ENCODE data around the gene SPTSSA. TPM values are rescaled to one million over a fixed set of nuclear protein-coding genes. Genes with fewer than 3 reads are reported as not detected.

Gene SPTSSA
- total RNA-seq, 2 experiments from 2014 or later = 1.4 to 1.6 TPM

DNA sequence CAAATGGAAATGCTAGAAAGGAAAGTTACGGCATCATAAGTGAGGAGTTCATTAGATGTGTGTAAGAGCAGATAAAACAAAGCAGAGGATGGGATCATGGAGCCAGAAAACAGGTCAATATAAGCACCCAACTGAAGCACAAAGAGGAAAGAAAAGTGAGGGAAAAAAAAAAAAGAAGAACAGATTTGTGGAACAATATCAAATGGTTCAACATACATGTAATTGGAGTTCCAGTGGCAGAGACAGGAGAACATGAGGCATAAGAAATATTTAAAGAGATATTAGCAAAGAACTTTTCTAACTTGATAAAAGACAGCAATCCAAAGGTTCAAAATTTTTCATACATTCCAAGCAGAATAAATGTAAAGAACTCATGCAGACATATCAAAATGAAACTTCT lies 54.1 kb downstream of the SPTSSA start:
- Histone ChIP-seq H3K4me1 (ENCODE audit: insufficient read depth, low read length) (no peaks in the 10 kb centered on the region), H3K9me3 (ENCODE audit: control insufficient read depth in 1 of 2, insufficient read depth in 1 of 2, low read length in 2 of 2) (peaks cover 11 to 28% of the 10 kb centered on the region in 2 experiments), H3K36me3 (ENCODE audit: insufficient read depth, low read length) (no peaks in the 10 kb centered on the region), H3K27me3 (ENCODE audit: control insufficient read depth in 1 of 2, insufficient read depth in 2 of 2, low read length in 2 of 2) (no peaks in the 10 kb centered on the region), H3K4me3 (ENCODE audit: low read length) (no peak overlapping the region), H3K27ac (ENCODE audit: low read depth in 1 of 2, low read length in 2 of 2) (no peak overlapping the region)
- H3K4me3 Mint-ChIP-seq = no peak overlapping the region
- CTCF ChIA-PET = no interaction called here
- no peak overlapping the region for H3K27ac Mint-ChIP-seq
- POLR2A ChIA-PET = no interaction called here
- DNase-seq = no peak
- H3K36me3 Mint-ChIP-seq (ENCODE audit: low read depth) = peaks cover 4% of the 10 kb centered on the region
- H3K4me1 Mint-ChIP-seq (ENCODE audit: low read depth) = no peaks in the 10 kb centered on the region
- intact Hi-C loops (cut with DNase I, micrococcal nuclease) = no loop called here
- no peaks in the 10 kb centered on the region for H3K27me3 Mint-ChIP-seq
- TF ChIP-seq, protein P1, sequence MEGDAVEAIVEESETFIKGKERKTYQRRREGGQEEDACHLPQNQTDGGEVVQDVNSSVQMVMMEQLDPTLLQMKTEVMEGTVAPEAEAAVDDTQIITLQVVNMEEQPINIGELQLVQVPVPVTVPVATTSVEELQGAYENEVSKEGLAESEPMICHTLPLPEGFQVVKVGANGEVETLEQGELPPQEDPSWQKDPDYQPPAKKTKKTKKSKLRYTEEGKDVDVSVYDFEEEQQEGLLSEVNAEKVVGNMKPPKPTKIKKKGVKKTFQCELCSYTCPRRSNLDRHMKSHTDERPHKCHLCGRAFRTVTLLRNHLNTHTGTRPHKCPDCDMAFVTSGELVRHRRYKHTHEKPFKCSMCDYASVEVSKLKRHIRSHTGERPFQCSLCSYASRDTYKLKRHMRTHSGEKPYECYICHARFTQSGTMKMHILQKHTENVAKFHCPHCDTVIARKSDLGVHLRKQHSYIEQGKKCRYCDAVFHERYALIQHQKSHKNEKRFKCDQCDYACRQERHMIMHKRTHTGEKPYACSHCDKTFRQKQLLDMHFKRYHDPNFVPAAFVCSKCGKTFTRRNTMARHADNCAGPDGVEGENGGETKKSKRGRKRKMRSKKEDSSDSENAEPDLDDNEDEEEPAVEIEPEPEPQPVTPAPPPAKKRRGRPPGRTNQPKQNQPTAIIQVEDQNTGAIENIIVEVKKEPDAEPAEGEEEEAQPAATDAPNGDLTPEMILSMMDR (IDR thresholded peaks at IDR 0.05) = no peak
- ATAC-seq (ENCODE audit: poor library complexity) = no peak
- H3K9me3 Mint-ChIP-seq = peaks cover 8% of the 10 kb centered on the region

DNA sequence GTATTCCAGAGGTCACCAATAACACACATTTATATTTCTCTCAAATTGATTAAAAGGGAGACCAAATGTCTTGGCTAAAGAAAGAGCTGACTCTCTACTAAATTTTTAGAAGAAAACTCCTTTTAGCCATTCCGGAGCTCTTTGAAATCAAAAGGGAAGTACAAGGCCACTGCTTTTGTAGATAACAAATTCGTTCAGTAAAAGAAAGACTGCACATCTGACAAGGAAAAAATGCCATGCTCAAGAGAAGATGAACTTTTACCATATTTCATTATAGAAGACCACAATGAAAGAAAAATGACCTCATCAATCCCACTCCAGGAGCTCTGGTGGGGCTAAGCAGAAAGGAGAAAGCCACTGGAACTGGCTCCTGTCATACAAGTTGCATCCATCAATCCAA lies 57.6 kb downstream of the SPTSSA start:
- Histone ChIP-seq H3K36me3 (ENCODE audit: insufficient read depth, low read length) (no peaks in the 10 kb centered on the region), H3K27me3 (ENCODE audit: control insufficient read depth in 1 of 2, insufficient read depth in 2 of 2, low read length in 2 of 2) (no peaks in the 10 kb centered on the region), H3K4me1 (ENCODE audit: insufficient read depth, low read length) (no peaks in the 10 kb centered on the region), H3K4me3 (ENCODE audit: low read length) (no peak overlapping the region), H3K27ac (ENCODE audit: low read depth in 1 of 2, low read length in 2 of 2) (no peak overlapping the region), H3K9me3 (ENCODE audit: control insufficient read depth in 1 of 2, insufficient read depth in 1 of 2, low read length in 2 of 2) (peaks cover 0 to 2% of the 10 kb centered on the region in 2 experiments)
- CTCF ChIA-PET = no interaction called here
- intact Hi-C loops (cut with DNase I, micrococcal nuclease) = no loop called here
- POLR2A ChIA-PET = no interaction called here
- DNase-seq = no peak
- no peaks in the 10 kb centered on the region for H3K27me3 Mint-ChIP-seq
- H3K36me3 Mint-ChIP-seq (ENCODE audit: low read depth) = no peaks in the 10 kb centered on the region
- H3K4me3 Mint-ChIP-seq = no peak overlapping the region
- H3K4me1 Mint-ChIP-seq (ENCODE audit: low read depth) = no peaks in the 10 kb centered on the region
- ATAC-seq (ENCODE audit: poor library complexity) = no peak
- TF ChIP-seq, protein P1 (IDR thresholded peaks at IDR 0.05) = no peak
- H3K9me3 Mint-ChIP-seq = peaks cover 3% of the 10 kb centered on the region
- no peak overlapping the region for H3K27ac Mint-ChIP-seq

DNA sequence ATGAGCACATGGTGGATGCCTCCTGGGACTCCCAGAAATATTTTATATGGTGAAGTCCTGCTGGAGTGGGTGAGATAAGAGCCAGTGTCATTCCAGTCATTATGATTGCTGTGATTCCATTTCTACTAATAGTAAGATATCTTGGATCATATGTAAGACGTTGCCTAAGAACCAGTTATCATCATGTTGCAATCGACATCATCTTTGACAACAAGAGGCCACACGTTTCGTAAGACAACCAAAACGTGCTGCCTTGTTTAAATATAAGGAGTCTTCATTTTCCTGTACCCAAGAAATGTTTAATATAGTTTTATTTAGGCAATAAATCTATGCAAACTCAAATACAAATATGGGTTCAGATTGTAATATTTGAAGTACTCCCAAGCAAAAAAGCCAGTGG lies 58.4 kb downstream of the SPTSSA start:
- CTCF ChIA-PET = no interaction called here
- Mint-ChIP-seq H3K36me3 (ENCODE audit: low read depth) (no peaks in the 10 kb centered on the region), H3K4me1 (ENCODE audit: low read depth) (no peaks in the 10 kb centered on the region), H3K9me3 (no peaks in the 10 kb centered on the region), H3K27ac (no peak overlapping the region), H3K4me3 (no peak overlapping the region), H3K27me3 (no peaks in the 10 kb centered on the region)
- ATAC-seq (ENCODE audit: poor library complexity) (no peak), DNase-seq (no peak)
- H3K9me3 ChIP-seq (ENCODE audit: control insufficient read depth in 1 of 2, insufficient read depth in 1 of 2, low read length in 2 of 2) = no peaks in the 10 kb centered on the region
- H3K4me1 ChIP-seq (ENCODE audit: insufficient read depth, low read length) = no peaks in the 10 kb centered on the region
- intact Hi-C loops (cut with DNase I, micrococcal nuclease) = no loop called here
- no peak overlapping the region for H3K27ac ChIP-seq (ENCODE audit: low read depth in 1 of 2, low read length in 2 of 2)
- POLR2A ChIA-PET = no interaction called here
- no peaks in the 10 kb centered on the region for H3K36me3 ChIP-seq (ENCODE audit: insufficient read depth, low read length)
- H3K27me3 ChIP-seq (ENCODE audit: control insufficient read depth in 1 of 2, insufficient read depth in 2 of 2, low read length in 2 of 2) = no peaks in the 10 kb centered on the region
- TF ChIP-seq, protein P1 (IDR thresholded peaks at IDR 0.05) = no peak
- no peak overlapping the region for H3K4me3 ChIP-seq (ENCODE audit: low read length)
